Left lung (tissue), 10 donors: ENCODE measurements around the gene SV2B. TPM values are rescaled to one million over a fixed set of nuclear protein-coding genes. Genes with fewer than 3 reads are reported as not detected.

Experiments used
- ATAC-seq: fragments of 200-7000 bp; cut with Tn5 transposase; one replicate; pipeline ENCODE4 v1.9.1; 2020; ENCODE audit warnings: moderate library complexity
- DNase-seq, 4 donors: peaks; one replicate each; pipeline ENCODE4 v3.0.0-alpha.2; 2013 to 2020
- H3K27ac ChIP-seq, 2 donors: fragments of 200-600 bp; sonication (generic) in 1 of 2; one replicate each; pipeline versions ENCODE4 v1.5.0 to v1.8.0; 2020 to 2021
- H3K27me3 ChIP-seq, 2 donors: fragments of 200-600 bp; sonication (generic) in 1 of 2; one replicate each; pipeline versions ENCODE4 v1.5.0 to v1.8.0; 2020 to 2021
- H3K36me3 ChIP-seq, 2 donors: fragments of 200-600 bp; sonication (generic) in 1 of 2; one replicate each; pipeline versions ENCODE4 v1.5.0 to v1.8.0; 2020 to 2021
- H3K4me1 ChIP-seq, 2 donors: fragments of 200-600 bp; one replicate each; pipeline ENCODE4 v1.8.0; 2021
- H3K4me3 ChIP-seq, 2 donors: fragments of 200-600 bp; sonication (generic) in 1 of 2; one replicate each; pipeline versions ENCODE4 v1.5.0 to v1.8.0; 2020 to 2021; ENCODE audit warnings: mild to moderate bottlenecking in 1 of 2
- H3K9me3 ChIP-seq, 2 donors: fragments of 200-600 bp; sonication (generic) in 1 of 2; one replicate each; pipeline versions ENCODE4 v1.5.0 to v1.8.0; 2020 to 2021
- CTCF ChIP-seq, 2 donors: fragments of 200-600 bp; sonication (generic) in 1 of 2; IDR thresholded peaks; one replicate each; pipeline versions ENCODE4 v1.5.0 to v1.8.0; 2021; ENCODE audit warnings: antibody characterized with exemption in 2 of 2
- intact Hi-C, 2 donors: fragments of 100-400 bp; cut with DNase I; formaldehyde crosslinking; loops; one replicate each; pipeline versions ENCODE4 v1.11.2 to v1.14.2; 2022
- polyA plus RNA-seq, 6 donors: library from polyadenylated mRNA; unstranded; fragments of 120-200 nt; gene quantifications; one replicate each; pipeline ENCODE4 v1.2.1, GENCODE V29; 2013; ENCODE audit not compliant: insufficient read length in 6 of 6
- total RNA-seq, 2 donors: library from RNA; stranded (reverse); fragmentation: NEBNext Ultra II Directional; extraction: Animal tissue kit (Norgen Biotek cat#: 25700); gene quantifications; one replicate each; pipeline ENCODE4 v1.2.1, GENCODE V29; 2021
- donor health status: DM: no; HTN: yes; CAD: no.
- donor health status: DM: no; HTN: no; CAD: no.

The SV2B gene
- total and polyA plus RNA-seq, 8 donors, result 0.58 to 3.2 (median 1.4) TPM

- H3K36me3 ChIP-seq, result no peaks in the 10 kb centered on the region
- peak overlapping the region; percentile 24 to 41 for H3K4me3 ChIP-seq
- no peak for DNase-seq
- H3K4me1 ChIP-seq, result peaks cover 11 to 17% of the 10 kb centered on the region in 2 donors
- H3K27ac ChIP-seq, result no peak overlapping the region
- peaks cover 51 to 81% of the 10 kb centered on the region in 2 donors for H3K27me3 ChIP-seq
- no peak for TF ChIP-seq CTCF (IDR thresholded peaks at IDR 0.05)
- ATAC-seq, result peak; percentile 13
- intact Hi-C loops, result no loop called here
- H3K9me3 ChIP-seq, result no peaks in the 10 kb centered on the region
These were observed 954 bp downstream of the SV2B start for GRCh38 chr15:91100814-91101607.

GRCh38 chr15:91101608-91101920 lies 1.5 kb downstream of the SV2B start:
- TF ChIP-seq CTCF (IDR thresholded peaks at IDR 0.05), result no peak
- Histone ChIP-seq H3K4me1 (peaks cover 11 to 17% of the 10 kb centered on the region in 2 donors), H3K36me3 (no peaks in the 10 kb centered on the region), H3K4me3 (no peak overlapping the region), H3K27ac (no peak overlapping the region), H3K9me3 (no peaks in the 10 kb centered on the region), H3K27me3 (peaks cover 47 to 75% of the 10 kb centered on the region in 2 donors)
- ATAC-seq (no peak), DNase-seq (no peak)
- intact Hi-C loops, result no loop called here

GRCh38 chr15:91102546-91103330 lies 2.7 kb downstream of the SV2B start:
- Histone ChIP-seq H3K27ac (no peak overlapping the region), H3K9me3 (no peaks in the 10 kb centered on the region), H3K27me3 (peaks cover 38 to 63% of the 10 kb centered on the region in 2 donors), H3K4me1 (peaks cover 11 to 17% of the 10 kb centered on the region in 2 donors), H3K4me3 (no peak overlapping the region), H3K36me3 (no peaks in the 10 kb centered on the region)
- no peak for ATAC-seq
- no peak for DNase-seq
- intact Hi-C loops, result no loop called here
- no peak for TF ChIP-seq CTCF (IDR thresholded peaks at IDR 0.05)

- ATAC-seq (no peak), DNase-seq (no peak)
- H3K36me3 ChIP-seq, result no peaks in the 10 kb centered on the region
- TF ChIP-seq CTCF (IDR thresholded peaks at IDR 0.05), result no peak
- H3K9me3 ChIP-seq, result no peaks in the 10 kb centered on the region
- intact Hi-C loops, result no loop called here
- H3K27me3 ChIP-seq, result peaks cover 25 to 50% of the 10 kb centered on the region in 2 donors
- H3K4me3 ChIP-seq, result no peak overlapping the region
- peaks cover 11 to 17% of the 10 kb centered on the region in 2 donors for H3K4me1 ChIP-seq
- no peak overlapping the region for H3K27ac ChIP-seq
These were observed 4.1 kb downstream of the SV2B start for GRCh38 chr15:91104111-91104510.

- intact Hi-C loops, result no loop called here
- no peaks in the 10 kb centered on the region for H3K4me1 ChIP-seq
- DNase-seq (no peak), ATAC-seq (no peak)
- no peaks in the 10 kb centered on the region for H3K36me3 ChIP-seq
- no peaks in the 10 kb centered on the region for H3K9me3 ChIP-seq
- H3K4me3 ChIP-seq, result no peak overlapping the region
- H3K27me3 ChIP-seq, result peaks cover 0 to 7% of the 10 kb centered on the region in 2 donors
- TF ChIP-seq CTCF (IDR thresholded peaks at IDR 0.05), result no peak
- H3K27ac ChIP-seq, result no peak overlapping the region
These were observed 8.4 kb downstream of the SV2B start for GRCh38 chr15:91108421-91108820.
